ENCODE measurements around the gene HOXC11.

The HOXC11 gene

GRCh38 chr12:54011665-54012532 lies 39.0 kb downstream of the HOXC11 start:
- no peak for DNase-seq

GRCh38 chr12:54012631-54013409 lies 39.9 kb downstream of the HOXC11 start:
- no peak for DNase-seq

- DNase-seq = no peak
Measured at GRCh38 chr12:54014377-54015017, 41.6 kb downstream of the HOXC11 start.

GRCh38 chr12:54015018-54015931 lies 42.3 kb downstream of the HOXC11 start:
- no peak for DNase-seq

- no peak for DNase-seq
Measured at GRCh38 chr12:54016051-54016450, 43.1 kb downstream of the HOXC11 start.

- no peak for DNase-seq
Measured at GRCh38 chr12:54016478-54016964, 43.6 kb downstream of the HOXC11 start.

- DNase-seq = no peak
Measured at GRCh38 chr12:54017027-54017788, 44.3 kb downstream of the HOXC11 start.

- DNase-seq = peak; percentile 86
Measured at GRCh38 chr12:54017878-54018467, 45.0 kb downstream of the HOXC11 start.

GRCh38 chr12:54018468-54018984 lies 45.6 kb downstream of the HOXC11 start:
- DNase-seq = no peak

- DNase-seq = no peak
Measured at GRCh38 chr12:54019091-54019811, 46.3 kb downstream of the HOXC11 start.

- DNase-seq = no peak
Measured at GRCh38 chr12:54019924-54020590, 47.1 kb downstream of the HOXC11 start.

- DNase-seq = no peak
Measured at GRCh38 chr12:54020591-54021405, 47.9 kb downstream of the HOXC11 start.

GRCh38 chr12:54021432-54022013 lies 48.6 kb downstream of the HOXC11 start:
- no peak for DNase-seq

- no peak for DNase-seq
Measured at GRCh38 chr12:54022960-54023884, 50.3 kb downstream of the HOXC11 start.

GRCh38 chr12:54024127-54024526 lies 51.2 kb downstream of the HOXC11 start:
- DNase-seq = no peak

- DNase-seq = no peak
Measured at GRCh38 chr12:54024581-54025305, 51.8 kb downstream of the HOXC11 start.

Measured in activated CD8-positive, alpha-beta memory T cell treated with anti-CD3 and anti-CD28 coated beads, Interleukin-2, amount 50 U/mL, for 48 hours (primary cell).